DOHH2 (cell line): ENCODE data around the gene BCL2.

Experiments used
- CTCF ChIP-seq: fragments of 200-600 bp; sonication (generic); IDR thresholded peaks from one replicate; pipeline ENCODE4 v1.5.1; 2014; ENCODE audit warnings: antibody characterized with exemption, mild to moderate bottlenecking, low read depth, low read length; ENCODE audit not compliant: poor library complexity, severe bottlenecking
- EZH2phosphoT487 ChIP-seq: fragments of 200-600 bp; sonication (generic); IDR thresholded peaks from 2 replicates; pipeline ENCODE4 v1.6.1; 2017; ENCODE audit warnings: borderline replicate concordance, mild to moderate bottlenecking, antibody characterized with exemption, low read length, moderate library complexity, mixed read lengths

GRCh38 chr18:63302636-63303405, 16.7 kb downstream of the BCL2 start:
- TF ChIP-seq CTCF (no peak), EZH2phosphoT487 (no peak)
